H1 (cell line): Measurements from ENCODE around the gene DTNB. TPM values are rescaled to one million over a fixed set of nuclear protein-coding genes. Genes with fewer than 3 reads are reported as not detected.

Source experiments
- polyA plus RNA-seq, 7 experiments: library from polyadenylated mRNA; depleted of rRNA in 3 of 7; stranded (reverse) in 5 of 7; unstranded in 2 of 7; fragments of >200 nt in 5 of 7; fragments of 200-250 nt in 2 of 7; gene quantifications; 1 replicate in 5 of 7; 2 replicates in 1 of 7; 4 replicates in 1 of 7; pipeline versions ENCODE4 v1.2.1 to v1.2.3, GENCODE V29; 2011 to 2013; ENCODE audit warnings: missing spikeins in 2 of 7, mixed read lengths in 2 of 7
- total RNA-seq: library from RNA; stranded (reverse); fragmentation: NEBNext Ultra II Directional; extraction: Animal tissue kit (Norgen Biotek cat#: 25700); gene quantifications from 2 replicates; pipeline ENCODE4 v1.2.1, GENCODE V29; 2021
- TF ChIP-seq, protein P1 (sequence below): fragments of 300-600 bp; sonication (generic); IDR thresholded peaks from 2 replicates; pipeline ENCODE4 v1.7.1; 2012; ENCODE audit warnings: low read length, moderate library complexity, mild to moderate bottlenecking, inconsistent platforms; ENCODE audit not compliant: insufficient replicate concordance

The DTNB gene
- total and polyA plus RNA-seq, 2 of the 8 experiments (the other 6 are each of a cell fraction or from before 2014, with no cell fraction given) = 39.6 to 49.5 TPM

DNA sequence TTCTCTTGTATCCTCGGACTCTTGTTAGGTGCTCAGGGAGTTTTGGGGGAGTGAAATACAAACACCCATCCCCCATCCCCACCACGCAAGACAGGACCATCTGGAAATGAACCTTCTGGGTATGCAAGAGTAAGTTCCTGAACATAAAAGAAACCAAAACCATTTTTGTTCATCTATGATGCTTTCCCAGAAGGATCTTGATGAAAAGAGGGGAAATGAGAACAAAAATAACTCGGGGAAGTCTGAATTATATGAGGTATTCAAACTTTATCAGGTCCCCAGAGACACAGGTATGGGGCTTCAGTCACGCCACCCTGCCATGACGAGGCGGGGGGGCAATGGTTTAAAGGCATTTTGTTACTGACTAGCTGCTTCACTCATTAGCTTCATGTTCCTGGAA is 263.0 kb downstream of the DTNB start (continued):
- TF ChIP-seq, protein P1, sequence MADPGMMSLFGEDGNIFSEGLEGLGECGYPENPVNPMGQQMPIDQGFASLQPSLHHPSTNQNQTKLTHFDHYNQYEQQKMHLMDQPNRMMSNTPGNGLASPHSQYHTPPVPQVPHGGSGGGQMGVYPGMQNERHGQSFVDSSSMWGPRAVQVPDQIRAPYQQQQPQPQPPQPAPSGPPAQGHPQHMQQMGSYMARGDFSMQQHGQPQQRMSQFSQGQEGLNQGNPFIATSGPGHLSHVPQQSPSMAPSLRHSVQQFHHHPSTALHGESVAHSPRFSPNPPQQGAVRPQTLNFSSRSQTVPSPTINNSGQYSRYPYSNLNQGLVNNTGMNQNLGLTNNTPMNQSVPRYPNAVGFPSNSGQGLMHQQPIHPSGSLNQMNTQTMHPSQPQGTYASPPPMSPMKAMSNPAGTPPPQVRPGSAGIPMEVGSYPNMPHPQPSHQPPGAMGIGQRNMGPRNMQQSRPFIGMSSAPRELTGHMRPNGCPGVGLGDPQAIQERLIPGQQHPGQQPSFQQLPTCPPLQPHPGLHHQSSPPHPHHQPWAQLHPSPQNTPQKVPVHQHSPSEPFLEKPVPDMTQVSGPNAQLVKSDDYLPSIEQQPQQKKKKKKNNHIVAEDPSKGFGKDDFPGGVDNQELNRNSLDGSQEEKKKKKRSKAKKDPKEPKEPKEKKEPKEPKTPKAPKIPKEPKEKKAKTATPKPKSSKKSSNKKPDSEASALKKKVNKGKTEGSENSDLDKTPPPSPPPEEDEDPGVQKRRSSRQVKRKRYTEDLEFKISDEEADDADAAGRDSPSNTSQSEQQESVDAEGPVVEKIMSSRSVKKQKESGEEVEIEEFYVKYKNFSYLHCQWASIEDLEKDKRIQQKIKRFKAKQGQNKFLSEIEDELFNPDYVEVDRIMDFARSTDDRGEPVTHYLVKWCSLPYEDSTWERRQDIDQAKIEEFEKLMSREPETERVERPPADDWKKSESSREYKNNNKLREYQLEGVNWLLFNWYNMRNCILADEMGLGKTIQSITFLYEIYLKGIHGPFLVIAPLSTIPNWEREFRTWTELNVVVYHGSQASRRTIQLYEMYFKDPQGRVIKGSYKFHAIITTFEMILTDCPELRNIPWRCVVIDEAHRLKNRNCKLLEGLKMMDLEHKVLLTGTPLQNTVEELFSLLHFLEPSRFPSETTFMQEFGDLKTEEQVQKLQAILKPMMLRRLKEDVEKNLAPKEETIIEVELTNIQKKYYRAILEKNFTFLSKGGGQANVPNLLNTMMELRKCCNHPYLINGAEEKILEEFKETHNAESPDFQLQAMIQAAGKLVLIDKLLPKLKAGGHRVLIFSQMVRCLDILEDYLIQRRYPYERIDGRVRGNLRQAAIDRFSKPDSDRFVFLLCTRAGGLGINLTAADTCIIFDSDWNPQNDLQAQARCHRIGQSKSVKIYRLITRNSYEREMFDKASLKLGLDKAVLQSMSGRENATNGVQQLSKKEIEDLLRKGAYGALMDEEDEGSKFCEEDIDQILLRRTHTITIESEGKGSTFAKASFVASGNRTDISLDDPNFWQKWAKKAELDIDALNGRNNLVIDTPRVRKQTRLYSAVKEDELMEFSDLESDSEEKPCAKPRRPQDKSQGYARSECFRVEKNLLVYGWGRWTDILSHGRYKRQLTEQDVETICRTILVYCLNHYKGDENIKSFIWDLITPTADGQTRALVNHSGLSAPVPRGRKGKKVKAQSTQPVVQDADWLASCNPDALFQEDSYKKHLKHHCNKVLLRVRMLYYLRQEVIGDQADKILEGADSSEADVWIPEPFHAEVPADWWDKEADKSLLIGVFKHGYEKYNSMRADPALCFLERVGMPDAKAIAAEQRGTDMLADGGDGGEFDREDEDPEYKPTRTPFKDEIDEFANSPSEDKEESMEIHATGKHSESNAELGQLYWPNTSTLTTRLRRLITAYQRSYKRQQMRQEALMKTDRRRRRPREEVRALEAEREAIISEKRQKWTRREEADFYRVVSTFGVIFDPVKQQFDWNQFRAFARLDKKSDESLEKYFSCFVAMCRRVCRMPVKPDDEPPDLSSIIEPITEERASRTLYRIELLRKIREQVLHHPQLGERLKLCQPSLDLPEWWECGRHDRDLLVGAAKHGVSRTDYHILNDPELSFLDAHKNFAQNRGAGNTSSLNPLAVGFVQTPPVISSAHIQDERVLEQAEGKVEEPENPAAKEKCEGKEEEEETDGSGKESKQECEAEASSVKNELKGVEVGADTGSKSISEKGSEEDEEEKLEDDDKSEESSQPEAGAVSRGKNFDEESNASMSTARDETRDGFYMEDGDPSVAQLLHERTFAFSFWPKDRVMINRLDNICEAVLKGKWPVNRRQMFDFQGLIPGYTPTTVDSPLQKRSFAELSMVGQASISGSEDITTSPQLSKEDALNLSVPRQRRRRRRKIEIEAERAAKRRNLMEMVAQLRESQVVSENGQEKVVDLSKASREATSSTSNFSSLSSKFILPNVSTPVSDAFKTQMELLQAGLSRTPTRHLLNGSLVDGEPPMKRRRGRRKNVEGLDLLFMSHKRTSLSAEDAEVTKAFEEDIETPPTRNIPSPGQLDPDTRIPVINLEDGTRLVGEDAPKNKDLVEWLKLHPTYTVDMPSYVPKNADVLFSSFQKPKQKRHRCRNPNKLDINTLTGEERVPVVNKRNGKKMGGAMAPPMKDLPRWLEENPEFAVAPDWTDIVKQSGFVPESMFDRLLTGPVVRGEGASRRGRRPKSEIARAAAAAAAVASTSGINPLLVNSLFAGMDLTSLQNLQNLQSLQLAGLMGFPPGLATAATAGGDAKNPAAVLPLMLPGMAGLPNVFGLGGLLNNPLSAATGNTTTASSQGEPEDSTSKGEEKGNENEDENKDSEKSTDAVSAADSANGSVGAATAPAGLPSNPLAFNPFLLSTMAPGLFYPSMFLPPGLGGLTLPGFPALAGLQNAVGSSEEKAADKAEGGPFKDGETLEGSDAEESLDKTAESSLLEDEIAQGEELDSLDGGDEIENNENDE = no peak
- TF ChIP-seq, all 59 proteins: peak for 0
